OCI-LY7 (cell line): Measurements from ENCODE around the gene FAM149B1.

Experiments used
- EZH2phosphoT487 ChIP-seq: fragments of 200-600 bp; sonication (generic); IDR thresholded peaks from 2 replicates; pipeline ENCODE4 v1.6.1; 2018; ENCODE audit warnings: low read depth, borderline replicate concordance, mild to moderate bottlenecking, mixed run types, antibody characterized with exemption, low read length, moderate library complexity, mixed read lengths
- TF ChIP-seq, protein P1 (sequence below): fragments of 200-600 bp; sonication (generic); conservative IDR thresholded peaks from 2 replicates; pipeline ENCODE4 v1.5.1; 2014; ENCODE audit warnings: mild to moderate bottlenecking, antibody characterized with exemption, low read length, moderate library complexity, mixed read lengths

DNA sequence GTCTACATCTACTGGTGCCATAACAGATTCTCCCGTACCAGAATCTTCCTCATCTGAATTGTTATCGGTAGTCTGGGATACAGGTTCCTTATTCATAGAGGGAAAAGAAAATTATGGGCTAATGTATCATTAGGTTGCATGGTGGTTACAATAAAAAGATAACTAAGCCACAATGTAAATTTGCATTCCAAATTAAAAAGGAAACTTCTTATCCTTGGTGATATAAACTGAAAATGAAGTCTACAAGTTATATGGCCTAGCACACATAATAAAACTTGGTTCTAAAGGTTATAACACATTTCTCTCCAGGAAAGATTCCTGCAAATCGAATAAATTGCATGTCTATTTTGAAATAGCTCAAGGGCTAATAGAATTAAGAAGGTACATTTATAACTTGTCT, 33.2 kb upstream of the FAM149B1 start:
- TF ChIP-seq, protein P1, sequence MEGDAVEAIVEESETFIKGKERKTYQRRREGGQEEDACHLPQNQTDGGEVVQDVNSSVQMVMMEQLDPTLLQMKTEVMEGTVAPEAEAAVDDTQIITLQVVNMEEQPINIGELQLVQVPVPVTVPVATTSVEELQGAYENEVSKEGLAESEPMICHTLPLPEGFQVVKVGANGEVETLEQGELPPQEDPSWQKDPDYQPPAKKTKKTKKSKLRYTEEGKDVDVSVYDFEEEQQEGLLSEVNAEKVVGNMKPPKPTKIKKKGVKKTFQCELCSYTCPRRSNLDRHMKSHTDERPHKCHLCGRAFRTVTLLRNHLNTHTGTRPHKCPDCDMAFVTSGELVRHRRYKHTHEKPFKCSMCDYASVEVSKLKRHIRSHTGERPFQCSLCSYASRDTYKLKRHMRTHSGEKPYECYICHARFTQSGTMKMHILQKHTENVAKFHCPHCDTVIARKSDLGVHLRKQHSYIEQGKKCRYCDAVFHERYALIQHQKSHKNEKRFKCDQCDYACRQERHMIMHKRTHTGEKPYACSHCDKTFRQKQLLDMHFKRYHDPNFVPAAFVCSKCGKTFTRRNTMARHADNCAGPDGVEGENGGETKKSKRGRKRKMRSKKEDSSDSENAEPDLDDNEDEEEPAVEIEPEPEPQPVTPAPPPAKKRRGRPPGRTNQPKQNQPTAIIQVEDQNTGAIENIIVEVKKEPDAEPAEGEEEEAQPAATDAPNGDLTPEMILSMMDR = no peak
- no peak for TF ChIP-seq EZH2phosphoT487
